ENCODE measurements around the gene SLC44A4.

Gene SLC44A4

DNA sequence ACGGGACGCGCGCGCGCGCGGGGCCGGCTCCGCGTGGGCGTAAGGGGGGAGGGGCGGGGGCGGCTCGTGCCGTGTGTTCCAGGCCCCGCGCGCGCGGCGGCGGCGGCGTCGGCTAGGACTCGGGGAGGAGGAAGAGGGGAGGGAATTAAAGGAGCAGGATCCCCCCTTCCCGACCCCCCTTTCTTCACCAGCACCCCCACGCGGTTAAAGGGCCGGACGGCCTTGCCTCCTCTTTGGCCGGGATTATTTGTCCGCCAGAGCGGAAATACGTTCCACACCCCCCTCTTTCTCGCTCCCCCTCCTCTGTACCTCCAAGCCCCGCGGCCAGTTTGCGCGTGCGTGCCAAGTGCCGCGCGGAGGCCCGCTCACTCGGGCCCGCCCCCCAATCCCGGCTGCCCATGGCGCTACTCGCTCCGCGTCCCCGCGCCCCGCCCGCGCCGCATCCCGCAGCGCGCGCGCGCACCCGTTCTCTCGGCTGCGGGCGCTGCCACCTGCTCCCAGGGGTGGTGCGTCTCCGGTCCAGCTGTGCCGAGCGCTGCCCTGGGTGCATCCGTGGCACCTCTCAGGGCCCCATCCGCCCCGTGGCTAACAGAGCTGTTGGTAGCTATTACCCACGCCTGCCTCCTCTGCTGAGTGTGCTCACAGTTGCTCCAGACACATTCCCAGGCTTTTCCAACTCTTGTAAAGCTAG, 23.3 kb upstream of the SLC44A4 start, which contains the start of gene ZBTB12 (continued):
- TF ChIP-seq, protein P1, sequence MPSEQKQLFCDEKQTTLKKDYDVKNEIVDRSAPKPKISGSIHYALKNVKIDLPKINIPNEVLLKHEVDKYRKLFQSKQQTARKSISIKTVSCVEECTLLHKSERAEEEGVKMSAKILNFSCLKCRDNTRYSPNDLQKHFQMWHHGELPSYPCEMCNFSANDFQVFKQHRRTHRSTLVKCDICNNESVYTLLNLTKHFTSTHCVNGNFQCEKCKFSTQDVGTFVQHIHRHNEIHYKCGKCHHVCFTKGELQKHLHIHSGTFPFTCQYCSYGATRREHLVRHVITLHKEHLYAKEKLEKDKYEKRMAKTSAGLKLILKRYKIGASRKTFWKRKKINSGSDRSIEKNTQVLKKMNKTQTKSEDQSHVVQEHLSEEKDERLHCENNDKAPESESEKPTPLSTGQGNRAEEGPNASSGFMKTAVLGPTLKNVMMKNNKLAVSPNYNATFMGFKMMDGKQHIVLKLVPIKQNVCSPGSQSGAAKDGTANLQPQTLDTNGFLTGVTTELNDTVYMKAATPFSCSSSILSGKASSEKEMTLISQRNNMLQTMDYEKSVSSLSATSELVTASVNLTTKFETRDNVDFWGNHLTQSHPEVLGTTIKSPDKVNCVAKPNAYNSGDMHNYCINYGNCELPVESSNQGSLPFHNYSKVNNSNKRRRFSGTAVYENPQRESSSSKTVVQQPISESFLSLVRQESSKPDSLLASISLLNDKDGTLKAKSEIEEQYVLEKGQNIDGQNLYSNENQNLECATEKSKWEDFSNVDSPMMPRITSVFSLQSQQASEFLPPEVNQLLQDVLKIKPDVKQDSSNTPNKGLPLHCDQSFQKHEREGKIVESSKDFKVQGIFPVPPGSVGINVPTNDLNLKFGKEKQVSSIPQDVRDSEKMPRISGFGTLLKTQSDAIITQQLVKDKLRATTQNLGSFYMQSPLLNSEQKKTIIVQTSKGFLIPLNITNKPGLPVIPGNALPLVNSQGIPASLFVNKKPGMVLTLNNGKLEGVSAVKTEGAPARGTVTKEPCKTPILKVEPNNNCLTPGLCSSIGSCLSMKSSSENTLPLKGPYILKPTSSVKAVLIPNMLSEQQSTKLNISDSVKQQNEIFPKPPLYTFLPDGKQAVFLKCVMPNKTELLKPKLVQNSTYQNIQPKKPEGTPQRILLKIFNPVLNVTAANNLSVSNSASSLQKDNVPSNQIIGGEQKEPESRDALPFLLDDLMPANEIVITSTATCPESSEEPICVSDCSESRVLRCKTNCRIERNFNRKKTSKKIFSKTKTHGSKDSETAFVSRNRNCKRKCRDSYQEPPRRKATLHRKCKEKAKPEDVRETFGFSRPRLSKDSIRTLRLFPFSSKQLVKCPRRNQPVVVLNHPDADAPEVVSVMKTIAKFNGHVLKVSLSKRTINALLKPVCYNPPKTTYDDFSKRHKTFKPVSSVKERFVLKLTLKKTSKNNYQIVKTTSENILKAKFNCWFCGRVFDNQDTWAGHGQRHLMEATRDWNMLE (tag by site-specific recombination; conservative IDR thresholded peaks at IDR 0.05; ENCODE audit: low read depth), result no peak
- TF ChIP-seq ZBTB8A (tag by site-specific recombination; IDR thresholded peaks at IDR 0.05) (peak; percentile 17; the same call in 1 of the 2 replicates), ZNF707 (tag by site-specific recombination; IDR thresholded peaks at IDR 0.05) (no peak), ZNF366 (tag by site-specific recombination; conservative IDR thresholded peaks at IDR 0.05) (0 out of 2 replicates have a peak, but pooled peaks have one; percentile 15), SCRT2 (tag by site-specific recombination; IDR thresholded peaks at IDR 0.05) (no peak), ZNF133 (tag by site-specific recombination; IDR thresholded peaks at IDR 0.05) (no peak), ZNF514 (tag by site-specific recombination; IDR thresholded peaks at IDR 0.05) (no peak), ZNF747 (tag by site-specific recombination; IDR thresholded peaks at IDR 0.05) (no peak), ZNF624 (tag by site-specific recombination; IDR thresholded peaks at IDR 0.05) (no peak), ZNF16 (tag by site-specific recombination; IDR thresholded peaks at IDR 0.05; ENCODE audit: low read depth) (no peak), ZNF529 (tag by site-specific recombination; IDR thresholded peaks at IDR 0.05; ENCODE audit: insufficient replicate concordance) (no peak), KLF1 (tag by site-specific recombination; IDR thresholded peaks at IDR 0.05) (no peak), ZNF791 (tag by site-specific recombination; IDR thresholded peaks at IDR 0.05) (no peak), ZFP3 (tag by site-specific recombination; IDR thresholded peaks at IDR 0.05; ENCODE audit: low read depth) (no peak), ZFP37 (tag by site-specific recombination; IDR thresholded peaks at IDR 0.05) (no peak), ZSCAN16 (tag by site-specific recombination; IDR thresholded peaks at IDR 0.05) (no peak), RBAK (tag by site-specific recombination; IDR thresholded peaks at IDR 0.05) (no peak), ZNF677 (tag by site-specific recombination; IDR thresholded peaks at IDR 0.05) (no peak), ZNF221 (tag by site-specific recombination; IDR thresholded peaks at IDR 0.05; ENCODE audit: borderline replicate concordance) (no peak)
- TF ChIP-seq, protein P2, sequence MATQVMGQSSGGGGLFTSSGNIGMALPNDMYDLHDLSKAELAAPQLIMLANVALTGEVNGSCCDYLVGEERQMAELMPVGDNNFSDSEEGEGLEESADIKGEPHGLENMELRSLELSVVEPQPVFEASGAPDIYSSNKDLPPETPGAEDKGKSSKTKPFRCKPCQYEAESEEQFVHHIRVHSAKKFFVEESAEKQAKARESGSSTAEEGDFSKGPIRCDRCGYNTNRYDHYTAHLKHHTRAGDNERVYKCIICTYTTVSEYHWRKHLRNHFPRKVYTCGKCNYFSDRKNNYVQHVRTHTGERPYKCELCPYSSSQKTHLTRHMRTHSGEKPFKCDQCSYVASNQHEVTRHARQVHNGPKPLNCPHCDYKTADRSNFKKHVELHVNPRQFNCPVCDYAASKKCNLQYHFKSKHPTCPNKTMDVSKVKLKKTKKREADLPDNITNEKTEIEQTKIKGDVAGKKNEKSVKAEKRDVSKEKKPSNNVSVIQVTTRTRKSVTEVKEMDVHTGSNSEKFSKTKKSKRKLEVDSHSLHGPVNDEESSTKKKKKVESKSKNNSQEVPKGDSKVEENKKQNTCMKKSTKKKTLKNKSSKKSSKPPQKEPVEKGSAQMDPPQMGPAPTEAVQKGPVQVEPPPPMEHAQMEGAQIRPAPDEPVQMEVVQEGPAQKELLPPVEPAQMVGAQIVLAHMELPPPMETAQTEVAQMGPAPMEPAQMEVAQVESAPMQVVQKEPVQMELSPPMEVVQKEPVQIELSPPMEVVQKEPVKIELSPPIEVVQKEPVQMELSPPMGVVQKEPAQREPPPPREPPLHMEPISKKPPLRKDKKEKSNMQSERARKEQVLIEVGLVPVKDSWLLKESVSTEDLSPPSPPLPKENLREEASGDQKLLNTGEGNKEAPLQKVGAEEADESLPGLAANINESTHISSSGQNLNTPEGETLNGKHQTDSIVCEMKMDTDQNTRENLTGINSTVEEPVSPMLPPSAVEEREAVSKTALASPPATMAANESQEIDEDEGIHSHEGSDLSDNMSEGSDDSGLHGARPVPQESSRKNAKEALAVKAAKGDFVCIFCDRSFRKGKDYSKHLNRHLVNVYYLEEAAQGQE (tag by site-specific recombination; IDR thresholded peaks at IDR 0.05), result no peak
- TF ChIP-seq, protein P3, sequence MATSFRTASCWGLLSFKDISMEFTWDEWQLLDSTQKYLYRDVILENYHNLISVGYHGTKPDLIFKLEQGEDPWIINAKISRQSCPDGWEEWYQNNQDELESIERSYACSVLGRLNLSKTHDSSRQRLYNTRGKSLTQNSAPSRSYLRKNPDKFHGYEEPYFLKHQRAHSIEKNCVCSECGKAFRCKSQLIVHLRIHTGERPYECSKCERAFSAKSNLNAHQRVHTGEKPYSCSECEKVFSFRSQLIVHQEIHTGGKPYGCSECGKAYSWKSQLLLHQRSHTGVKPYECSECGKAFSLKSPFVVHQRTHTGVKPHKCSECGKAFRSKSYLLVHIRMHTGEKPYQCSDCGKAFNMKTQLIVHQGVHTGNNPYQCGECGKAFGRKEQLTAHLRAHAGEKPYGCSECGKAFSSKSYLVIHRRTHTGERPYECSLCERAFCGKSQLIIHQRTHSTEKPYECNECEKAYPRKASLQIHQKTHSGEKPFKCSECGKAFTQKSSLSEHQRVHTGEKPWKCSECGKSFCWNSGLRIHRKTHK (tag by site-specific recombination; IDR thresholded peaks at IDR 0.05), result no peak
- TF ChIP-seq, protein P4, sequence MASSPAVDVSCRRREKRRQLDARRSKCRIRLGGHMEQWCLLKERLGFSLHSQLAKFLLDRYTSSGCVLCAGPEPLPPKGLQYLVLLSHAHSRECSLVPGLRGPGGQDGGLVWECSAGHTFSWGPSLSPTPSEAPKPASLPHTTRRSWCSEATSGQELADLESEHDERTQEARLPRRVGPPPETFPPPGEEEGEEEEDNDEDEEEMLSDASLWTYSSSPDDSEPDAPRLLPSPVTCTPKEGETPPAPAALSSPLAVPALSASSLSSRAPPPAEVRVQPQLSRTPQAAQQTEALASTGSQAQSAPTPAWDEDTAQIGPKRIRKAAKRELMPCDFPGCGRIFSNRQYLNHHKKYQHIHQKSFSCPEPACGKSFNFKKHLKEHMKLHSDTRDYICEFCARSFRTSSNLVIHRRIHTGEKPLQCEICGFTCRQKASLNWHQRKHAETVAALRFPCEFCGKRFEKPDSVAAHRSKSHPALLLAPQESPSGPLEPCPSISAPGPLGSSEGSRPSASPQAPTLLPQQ (tag by site-specific recombination; IDR thresholded peaks at IDR 0.05), result 0 out of 2 replicates have a peak, but pooled peaks have one; percentile 36
- TF ChIP-seq, protein P5, sequence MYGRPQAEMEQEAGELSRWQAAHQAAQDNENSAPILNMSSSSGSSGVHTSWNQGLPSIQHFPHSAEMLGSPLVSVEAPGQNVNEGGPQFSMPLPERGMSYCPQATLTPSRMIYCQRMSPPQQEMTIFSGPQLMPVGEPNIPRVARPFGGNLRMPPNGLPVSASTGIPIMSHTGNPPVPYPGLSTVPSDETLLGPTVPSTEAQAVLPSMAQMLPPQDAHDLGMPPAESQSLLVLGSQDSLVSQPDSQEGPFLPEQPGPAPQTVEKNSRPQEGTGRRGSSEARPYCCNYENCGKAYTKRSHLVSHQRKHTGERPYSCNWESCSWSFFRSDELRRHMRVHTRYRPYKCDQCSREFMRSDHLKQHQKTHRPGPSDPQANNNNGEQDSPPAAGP (tag by site-specific recombination; IDR thresholded peaks at IDR 0.05), result 0 out of 2 replicates have a peak, but pooled peaks have one; percentile 25
- TF ChIP-seq, protein P6, sequence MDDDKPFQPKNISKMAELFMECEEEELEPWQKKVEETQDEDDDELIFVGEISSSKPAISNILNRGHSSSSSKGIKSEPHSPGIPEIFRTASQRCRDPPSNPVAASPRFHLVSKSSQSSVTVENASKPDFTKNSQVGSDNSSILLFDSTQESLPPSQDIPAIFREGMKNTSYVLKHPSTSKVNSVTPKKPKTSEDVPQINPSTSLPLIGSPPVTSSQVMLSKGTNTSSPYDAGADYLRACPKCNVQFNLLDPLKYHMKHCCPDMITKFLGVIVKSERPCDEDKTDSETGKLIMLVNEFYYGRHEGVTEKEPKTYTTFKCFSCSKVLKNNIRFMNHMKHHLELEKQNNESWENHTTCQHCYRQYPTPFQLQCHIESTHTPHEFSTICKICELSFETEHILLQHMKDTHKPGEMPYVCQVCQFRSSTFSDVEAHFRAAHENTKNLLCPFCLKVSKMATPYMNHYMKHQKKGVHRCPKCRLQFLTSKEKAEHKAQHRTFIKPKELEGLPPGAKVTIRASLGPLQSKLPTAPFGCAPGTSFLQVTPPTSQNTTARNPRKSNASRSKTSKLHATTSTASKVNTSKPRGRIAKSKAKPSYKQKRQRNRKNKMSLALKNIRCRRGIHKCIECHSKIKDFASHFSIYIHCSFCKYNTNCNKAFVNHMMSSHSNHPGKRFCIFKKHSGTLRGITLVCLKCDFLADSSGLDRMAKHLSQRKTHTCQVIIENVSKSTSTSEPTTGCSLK (tag by site-specific recombination; IDR thresholded peaks at IDR 0.05), result no peak
